ENCODE data around the gene CDC16. TPM values are rescaled to one million over a fixed set of nuclear protein-coding genes. Genes with fewer than 3 reads are reported as not detected.

Gene CDC16
- total and polyA plus RNA-seq, 9 of the 15 experiments (the other 6 are each of a cell fraction or from before 2014, with no cell fraction given), result 23.2 to 102 (median 51.6) TPM

GRCh38 chr13:114314074-114314912, 79.6 kb downstream of the CDC16 start, which contains the start of gene CHAMP1:
Gene CHAMP1, plus strand, starts transcription at chr13:114314503. Its CDS starts 9,340 bp downstream, at chr13:114323843.
- H3K79me2 ChIP-seq (ENCODE audit: control insufficient read depth, insufficient read depth, low read length), result peaks cover 64% of the 10 kb centered on the region
- TF ChIP-seq EGR1 (conservative IDR thresholded peaks at IDR 0.05) (peak; percentile 84), TCF7 (IDR thresholded peaks at IDR 0.05; ENCODE audit: borderline replicate concordance) (peak; percentile 39; the same call in 1 of the 2 replicates), L3MBTL2 (IDR thresholded peaks at IDR 0.05) (peak; percentile 89), NFRKB (IDR thresholded peaks at IDR 0.05; ENCODE audit: low read depth) (peak; percentile 26), CREM (IDR thresholded peaks at IDR 0.05; ENCODE audit: low read depth) (peak; percentile 52), E2F8 (IDR thresholded peaks at IDR 0.05; ENCODE audit: low read depth, partially characterized antibody) (peak; percentile 62), TARDBP (IDR thresholded peaks at IDR 0.05) (peak; percentile 68), USF1 (CRISPR knock-in tag; IDR thresholded peaks at IDR 0.05) (peak; percentile 68), MTA3 (IDR thresholded peaks at IDR 0.05; ENCODE audit: borderline replicate concordance) (0 out of 2 replicates have a peak, but pooled peaks have one; percentile 58), RBBP5 (IDR thresholded peaks at IDR 0.05; ENCODE audit: borderline replicate concordance, insufficient read depth, low read length, poor library complexity, severe bottlenecking) (peak; percentile 74), ZNF347 (CRISPR knock-in tag; IDR thresholded peaks at IDR 0.05; ENCODE audit: low read depth) (no peak), TAF1 (IDR thresholded peaks at IDR 0.05; ENCODE audit: control insufficient read depth, extremely low read depth, insufficient read depth, low read length, severe bottlenecking) (peak; percentile 90)
- TF ChIP-seq, protein P1, sequence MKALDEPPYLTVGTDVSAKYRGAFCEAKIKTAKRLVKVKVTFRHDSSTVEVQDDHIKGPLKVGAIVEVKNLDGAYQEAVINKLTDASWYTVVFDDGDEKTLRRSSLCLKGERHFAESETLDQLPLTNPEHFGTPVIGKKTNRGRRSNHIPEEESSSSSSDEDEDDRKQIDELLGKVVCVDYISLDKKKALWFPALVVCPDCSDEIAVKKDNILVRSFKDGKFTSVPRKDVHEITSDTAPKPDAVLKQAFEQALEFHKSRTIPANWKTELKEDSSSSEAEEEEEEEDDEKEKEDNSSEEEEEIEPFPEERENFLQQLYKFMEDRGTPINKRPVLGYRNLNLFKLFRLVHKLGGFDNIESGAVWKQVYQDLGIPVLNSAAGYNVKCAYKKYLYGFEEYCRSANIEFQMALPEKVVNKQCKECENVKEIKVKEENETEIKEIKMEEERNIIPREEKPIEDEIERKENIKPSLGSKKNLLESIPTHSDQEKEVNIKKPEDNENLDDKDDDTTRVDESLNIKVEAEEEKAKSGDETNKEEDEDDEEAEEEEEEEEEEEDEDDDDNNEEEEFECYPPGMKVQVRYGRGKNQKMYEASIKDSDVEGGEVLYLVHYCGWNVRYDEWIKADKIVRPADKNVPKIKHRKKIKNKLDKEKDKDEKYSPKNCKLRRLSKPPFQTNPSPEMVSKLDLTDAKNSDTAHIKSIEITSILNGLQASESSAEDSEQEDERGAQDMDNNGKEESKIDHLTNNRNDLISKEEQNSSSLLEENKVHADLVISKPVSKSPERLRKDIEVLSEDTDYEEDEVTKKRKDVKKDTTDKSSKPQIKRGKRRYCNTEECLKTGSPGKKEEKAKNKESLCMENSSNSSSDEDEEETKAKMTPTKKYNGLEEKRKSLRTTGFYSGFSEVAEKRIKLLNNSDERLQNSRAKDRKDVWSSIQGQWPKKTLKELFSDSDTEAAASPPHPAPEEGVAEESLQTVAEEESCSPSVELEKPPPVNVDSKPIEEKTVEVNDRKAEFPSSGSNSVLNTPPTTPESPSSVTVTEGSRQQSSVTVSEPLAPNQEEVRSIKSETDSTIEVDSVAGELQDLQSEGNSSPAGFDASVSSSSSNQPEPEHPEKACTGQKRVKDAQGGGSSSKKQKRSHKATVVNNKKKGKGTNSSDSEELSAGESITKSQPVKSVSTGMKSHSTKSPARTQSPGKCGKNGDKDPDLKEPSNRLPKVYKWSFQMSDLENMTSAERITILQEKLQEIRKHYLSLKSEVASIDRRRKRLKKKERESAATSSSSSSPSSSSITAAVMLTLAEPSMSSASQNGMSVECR (CRISPR knock-in tag; IDR thresholded peaks at IDR 0.05), result peak; percentile 60; the same call in 1 of the 2 replicates

More at GRCh38 chr13:114314074-114314912, 79.6 kb downstream of the CDC16 start, which contains the start of gene CHAMP1:
- 1% methylated on average over 37 of the region's 107 CpGs for WGBS (ENCODE audit: insufficient coverage, low coverage, missing lambda C conversion rate)
- POLR2A ChIA-PET, result no interaction called here
- DNase-seq (ENCODE audit: extremely low read depth in 1 of 4, low spot score in 3 of 4) (peak; percentile 91 to 96 (median 93)), FAIRE-seq (peak; percentile 68), ATAC-seq (peak; percentile 85)
- Histone ChIP-seq H3K9ac (ENCODE audit: insufficient read depth in 1 of 2, low read depth in 2 of 2, low read length in 2 of 2) (peak within 1 kb of the TSS; percentile 88 to 94), H3K36me3 (ENCODE audit: control insufficient read depth, insufficient read depth, low read length) (peaks cover 3% of the 10 kb centered on the region; the same call in 2 of the 3 replicates), H3K27me3 (ENCODE audit: control insufficient read depth in 2 of 2, insufficient read depth in 2 of 2, low read length in 2 of 2) (no peaks in the 10 kb centered on the region), H2AFZ (ENCODE audit: low read depth, low read length) (peak within 1 kb of the TSS; percentile 99), H3K4me2 (ENCODE audit: insufficient read depth, low read length) (peak within 1 kb of the TSS; percentile 89), H3K9me3 (replicated peaks; ENCODE audit: control insufficient read depth, insufficient read depth, low read depth, low read length) (no peaks in the 10 kb centered on the region), H3K9me1 (ENCODE audit: control insufficient read depth, insufficient read depth, low read length) (no peaks in the 10 kb centered on the region), H3K4me3 (peak within 1 kb of the TSS; percentile 75), H4K20me1 (replicated peaks; ENCODE audit: control insufficient read depth, insufficient read depth, low read length) (peaks cover 2% of the 10 kb centered on the region; the same call in 1 of the 2 replicates), H3K27ac (ENCODE audit: extremely low read depth, low read depth, low read length) (peak within 1 kb of the TSS; percentile 77), H3K4me1 (replicated peaks in 1 of 2; ENCODE audit: control insufficient read depth in 2 of 2, insufficient read depth in 2 of 2, low read length in 2 of 2) (peaks cover 11 to 19% of the 10 kb centered on the region in 2 experiments; a peak in 4 of 5 replicates)
- intact Hi-C loops (cut with micrococcal nuclease) (no loop called here), in situ Hi-C loops (cut with MboI) (no loop called here)
- CTCF ChIA-PET (ENCODE audit: low intra/inter-chr PET ratio), result no interaction called here
- no TSS peak for BruUV-seq (replicated peaks)
